Pancreas (tissue), 10 donors: ENCODE data around the gene HDAC4. TPM values are rescaled to one million over a fixed set of nuclear protein-coding genes. Genes with fewer than 3 reads are reported as not detected.

ENCODE experiments used
- ATAC-seq, 4 donors: fragments of 200-7000 bp; cut with Tn5 transposase; one replicate each; pipeline versions ENCODE4 v1.8.0 to v1.9.1; 2020; ENCODE audit warnings: mild to moderate bottlenecking in 4 of 4, moderate library complexity in 4 of 4
- DNase-seq, 6 donors: peaks; one replicate each; pipeline ENCODE4 v3.0.0-alpha.2; 2020
- FAIRE-seq: peaks from 2 replicates; lab custom pipeline; 2012; peaks lifted over from hg19 to GRCh38; lab: Jason Lieb, UNC
- H3K27ac ChIP-seq, 4 donors: fragments of 200-600 bp; sonication (generic); 1 replicate in 3 of 4; 2 replicates in 1 of 4; pipeline versions ENCODE4 v1.5.0 to v1.8.0; 2020
- H3K27me3 ChIP-seq, 4 donors: fragments of 200-600 bp; one replicate each; pipeline ENCODE4 v1.8.0; 2021
- H3K36me3 ChIP-seq, 3 donors: fragments of 200-600 bp; sonication (generic) in 1 of 3; one replicate each; pipeline versions ENCODE4 v1.5.0 to v1.8.0; 2020 to 2021
- H3K4me1 ChIP-seq, 3 donors: fragments of 200-600 bp; one replicate each; pipeline ENCODE4 v1.8.0; 2021
- H3K4me3 ChIP-seq, 4 donors: fragments of 200-600 bp; sonication (generic) in 2 of 4; one replicate each; pipeline versions ENCODE4 v1.5.0 to v1.8.0; 2020 to 2021
- H3K9me3 ChIP-seq, 4 donors: fragments of 200-600 bp; one replicate each; pipeline ENCODE4 v1.8.0; 2021
- CTCF ChIP-seq, 4 donors: fragments of 200-600 bp; sonication (generic) in 3 of 4; IDR thresholded peaks; one replicate each; pipeline versions ENCODE4 v1.5.0 to v1.8.0; 2021; ENCODE audit warnings: antibody characterized with exemption in 4 of 4
- WGBS, 2 donors: extraction: QIAGEN DNeasy Blood & Tissue Kit; methylation state at CpG; one replicate each; pipeline ENCODE4 v1.1.7; 2013; 5-methylcytosine and 5-hydroxymethylcytosine counted together
- intact Hi-C, 3 donors: fragments of 100-400 bp; cut with DNase I; formaldehyde crosslinking; loops; one replicate each; pipeline versions ENCODE4 v1.11.1 to v1.14.2; 2022
- polyA plus RNA-seq, 2 donors: library from polyadenylated mRNA; stranded (reverse); fragments of 200-250 nt; gene quantifications; one replicate each; pipeline ENCODE4 v1.2.3, GENCODE V29; 2013
- total RNA-seq, 6 donors: library from RNA; stranded (reverse); fragmentation: NEBNext Ultra II Directional in 4 of 6; extraction: Animal tissue kit (Norgen Biotek cat#: 25700) in 4 of 6; gene quantifications; one replicate each; pipeline versions ENCODE4 v1.2.1 to v1.2.4, GENCODE V29; 2021 to 2023
- donor health status: healthy with polysubstance abuse.
- donor health status: DM: no; HTN: no; CAD: no; lungs with moderate emphysema.
- donor health status: DM: no; HTN: no; CAD: no.
- donor health status: control.
- donor health status: control.
- donor health status: Bipolar disorder and iron deficiency.
- donor health status: DM: yes; HTN: yes; CAD: no.
- donor health status: DM: no; HTN: no; CAD: no.
- donor health status: DM: no; HTN: no; CAD: no.
- donor health status: DM: yes; HTN: yes; CAD: no.

HDAC4 gene
- total and polyA plus RNA-seq, 8 donors: 8.2 to 31.8 (median 16.6) TPM

DNA sequence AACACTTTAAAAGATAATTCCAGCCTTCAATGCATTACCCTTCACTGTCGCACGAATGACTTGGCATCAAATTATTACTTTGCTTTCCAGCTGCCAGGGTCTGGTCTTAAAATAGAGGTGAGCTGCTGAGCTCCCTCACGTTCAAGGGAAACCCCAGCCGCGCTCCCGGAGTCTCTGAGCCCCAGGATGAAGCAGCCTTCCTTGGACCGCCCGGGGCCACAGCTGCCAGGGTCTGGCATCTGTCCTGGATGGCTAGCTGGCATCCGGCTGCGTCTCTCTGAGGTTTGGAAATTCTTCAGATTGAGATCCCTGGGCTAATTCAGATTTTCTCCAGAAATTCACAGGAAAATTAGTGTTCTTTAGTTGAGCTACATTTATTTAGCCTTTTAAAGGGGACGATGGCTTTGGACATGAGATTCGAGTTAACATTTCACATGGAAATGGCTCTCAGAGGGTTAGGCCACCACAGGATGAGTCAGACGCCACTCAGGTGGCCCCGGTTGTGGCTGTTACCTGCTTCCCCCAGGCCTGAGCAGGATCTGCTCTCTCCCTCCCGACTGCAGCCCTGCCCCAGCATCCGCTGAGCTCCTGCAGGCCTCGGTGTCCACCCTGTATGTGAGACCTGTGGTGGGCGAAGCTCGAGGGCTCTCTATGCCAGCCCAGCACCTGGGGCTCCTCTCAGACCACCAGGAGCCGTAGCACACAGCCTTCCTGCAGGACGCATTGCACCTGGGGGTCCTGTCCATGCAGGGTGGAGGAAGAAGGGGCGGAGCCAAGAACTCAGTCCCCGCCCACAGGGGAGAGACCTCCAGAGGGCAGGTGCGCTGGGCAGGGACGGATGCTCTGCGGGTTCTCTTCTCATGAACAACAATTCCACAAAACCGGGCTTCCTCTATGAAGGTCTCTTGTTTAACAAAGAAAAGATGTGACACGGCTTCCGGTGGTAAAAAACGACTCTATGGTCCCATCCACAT lies 297.4 kb downstream of the HDAC4 start:
- H3K9me3 ChIP-seq: no peaks in the 10 kb centered on the region
- H3K4me1 ChIP-seq: no peaks in the 10 kb centered on the region
- TF ChIP-seq CTCF (IDR thresholded peaks at IDR 0.05): no peak
- H3K4me3 ChIP-seq: no peak overlapping the region
- H3K27me3 ChIP-seq: no peaks in the 10 kb centered on the region
- ATAC-seq (no peak), FAIRE-seq (no peak), DNase-seq (no peak)
- intact Hi-C loops: no loop called here
- WGBS, 2 donors: 92 to 94% methylated on average over 30 of the region's 30 CpGs
- peaks cover 0 to 6% (median 2%) of the 10 kb centered on the region in 3 donors for H3K36me3 ChIP-seq
- H3K27ac ChIP-seq: no peak overlapping the region

DNA sequence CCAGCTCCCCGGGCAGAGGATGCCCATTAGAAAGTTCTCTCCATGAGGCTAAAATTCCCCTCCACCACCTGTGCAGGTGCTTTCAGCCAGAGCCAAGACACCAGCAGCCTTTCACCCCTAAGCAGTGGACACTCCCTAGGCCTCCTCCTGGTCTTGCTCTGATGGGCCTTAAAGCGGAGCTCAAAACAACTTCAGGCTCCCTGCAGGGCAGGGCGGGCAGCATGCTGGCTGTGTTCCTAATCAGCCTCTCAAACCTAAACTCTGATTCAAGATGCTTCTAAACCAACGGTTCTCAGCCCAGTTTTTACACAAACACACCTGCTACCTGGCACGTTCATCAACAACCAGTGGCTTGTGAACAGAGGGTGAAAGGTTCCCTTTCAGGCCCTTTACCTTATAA lies 298.6 kb downstream of the HDAC4 start:
- FAIRE-seq (no peak), DNase-seq (no peak), ATAC-seq (no peak)
- Histone ChIP-seq H3K36me3 (peaks cover 0 to 6% (median 0%) of the 10 kb centered on the region in 3 donors), H3K27me3 (no peaks in the 10 kb centered on the region), H3K4me1 (no peaks in the 10 kb centered on the region), H3K4me3 (no peak overlapping the region), H3K9me3 (no peaks in the 10 kb centered on the region), H3K27ac (no peak overlapping the region)
- 86 to 90% methylated on average over 5 of the region's 5 CpGs for WGBS, 2 donors
- TF ChIP-seq CTCF (IDR thresholded peaks at IDR 0.05): no peak
- intact Hi-C loops: no loop called here

DNA sequence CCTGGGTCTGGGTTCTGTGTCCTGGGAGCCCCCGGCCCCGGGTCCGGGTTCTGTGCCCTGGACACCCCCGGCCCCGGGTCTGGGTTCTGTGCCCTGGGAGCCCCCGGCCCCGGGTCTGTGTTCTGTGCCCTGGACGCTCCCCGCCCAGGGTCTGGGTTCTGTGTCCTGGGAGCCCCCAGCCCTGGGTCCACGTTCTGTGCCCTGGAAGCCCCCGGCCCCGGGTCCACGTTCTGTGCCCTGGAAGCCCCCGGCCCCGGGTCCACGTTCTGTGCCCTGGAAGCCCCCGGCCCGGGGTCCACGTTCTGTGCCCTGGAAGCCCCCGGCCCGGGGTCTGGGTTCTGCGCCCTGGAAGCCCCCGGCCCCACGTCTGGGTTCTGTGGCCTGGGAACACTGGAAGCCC lies 299.0 kb downstream of the HDAC4 start:
- no peak for TF ChIP-seq CTCF (IDR thresholded peaks at IDR 0.05)
- intact Hi-C loops: no loop called here
- H3K4me3 ChIP-seq: no peak overlapping the region

GRCh38 chr2:239101071-239101470 lies 299.7 kb downstream of the HDAC4 start:
- H3K27ac ChIP-seq: no peak overlapping the region
- H3K4me3 ChIP-seq: no peak overlapping the region
- 97 to 98% methylated on average over 15 of the region's 15 CpGs for WGBS, 2 donors
- intact Hi-C loops: no loop called here
- no peak for TF ChIP-seq CTCF (IDR thresholded peaks at IDR 0.05)
- ATAC-seq: no peak
- no peaks in the 10 kb centered on the region for H3K4me1 ChIP-seq
- H3K36me3 ChIP-seq: peaks cover 0 to 6% (median 0%) of the 10 kb centered on the region in 3 donors
- FAIRE-seq: no peak
- no peaks in the 10 kb centered on the region for H3K9me3 ChIP-seq
- H3K27me3 ChIP-seq: no peaks in the 10 kb centered on the region
- DNase-seq: no peak

More for the DNA sequence above, 299.0 kb downstream of the HDAC4 start:
- FAIRE-seq (no peak), ATAC-seq (no peak), DNase-seq (no peak)
- 95 to 97% methylated on average over 20 to 24 of the region's 24 CpGs for WGBS, 2 donors
- Histone ChIP-seq H3K9me3 (no peaks in the 10 kb centered on the region), H3K36me3 (peaks cover 0 to 6% (median 0%) of the 10 kb centered on the region in 3 donors), H3K4me1 (no peaks in the 10 kb centered on the region), H3K27me3 (no peaks in the 10 kb centered on the region), H3K27ac (no peak overlapping the region)

- Histone ChIP-seq H3K36me3 (peaks cover 0 to 6% (median 0%) of the 10 kb centered on the region in 3 donors), H3K27me3 (no peaks in the 10 kb centered on the region), H3K9me3 (no peaks in the 10 kb centered on the region), H3K27ac (no peak overlapping the region), H3K4me1 (no peaks in the 10 kb centered on the region), H3K4me3 (no peak overlapping the region)
- FAIRE-seq (no peak), DNase-seq (no peak), ATAC-seq (no peak)
- WGBS, 2 donors: 94 to 98% methylated on average over 15 of the region's 15 CpGs
- TF ChIP-seq CTCF (IDR thresholded peaks at IDR 0.05): no peak
- intact Hi-C loops: no loop called here
Observed at GRCh38 chr2:239099474-239099873, 301.3 kb downstream of the HDAC4 start.
